ENCODE measurements around the gene LTBP4.
A peak's percentile ranks its signal among the peaks of the same experiment; 100 is the strongest.

LTBP4 gene

GRCh38 chr19:40599902-40600569, 1.1 kb upstream of the LTBP4 start:
- Histone ChIP-seq H3K4me2 (ENCODE audit: low read length) (no peak overlapping the region), H3K27me3 (ENCODE audit: control insufficient read depth, insufficient read depth, low read length) (peaks cover 24% of the 10 kb centered on the region), H3K9ac (ENCODE audit: low read depth, low read length) (no peak overlapping the region), H3K4me3 (ENCODE audit: low read length) (no peak overlapping the region), H3K9me3 (replicated peaks; ENCODE audit: low read length) (no peaks in the 10 kb centered on the region), H3K36me3 (ENCODE audit: insufficient read depth, low read length) (no peaks in the 10 kb centered on the region), H3K4me1 (ENCODE audit: control insufficient read depth, insufficient read depth, low read length) (peaks cover 48% of the 10 kb centered on the region)

DNA sequence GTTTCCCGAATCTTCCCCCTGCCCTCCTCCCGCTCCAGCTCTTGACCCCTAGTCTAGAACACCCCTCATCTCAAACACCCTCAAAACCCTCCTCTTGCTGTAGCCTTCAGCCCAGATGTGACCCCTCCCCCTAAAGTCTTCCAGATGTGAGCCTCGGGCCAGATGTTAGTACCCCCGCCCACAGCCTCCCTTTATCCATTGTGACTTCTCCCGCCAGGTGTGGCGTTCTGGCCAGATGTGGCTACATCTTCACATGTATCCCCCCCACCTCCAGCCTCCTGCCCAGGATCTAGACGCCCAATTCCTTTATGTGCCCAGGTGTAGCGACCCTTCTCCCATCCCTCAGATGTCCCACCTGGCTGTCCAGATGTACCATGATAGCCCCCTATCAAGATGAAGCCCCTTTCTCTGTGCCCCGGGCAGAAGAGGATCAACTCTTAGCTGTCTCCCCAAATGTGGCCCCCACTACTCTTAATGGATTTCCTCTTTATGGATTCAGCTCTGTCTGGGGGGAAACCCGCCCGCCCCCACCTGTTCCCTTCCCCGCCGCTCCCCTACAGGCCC, 517 bp upstream of the LTBP4 start:
- H3K9ac ChIP-seq (ENCODE audit: low read depth, low read length), result no peak overlapping the region
- no peaks in the 10 kb centered on the region for H3K36me3 ChIP-seq (ENCODE audit: insufficient read depth, low read length)
- H3K27me3 ChIP-seq (ENCODE audit: control insufficient read depth, insufficient read depth, low read length), result peaks cover 24% of the 10 kb centered on the region
- no peaks in the 10 kb centered on the region for H3K9me3 ChIP-seq (replicated peaks; ENCODE audit: low read length)
- H3K4me1 ChIP-seq (ENCODE audit: control insufficient read depth, insufficient read depth, low read length), result peaks cover 53% of the 10 kb centered on the region
- H3K4me2 ChIP-seq (ENCODE audit: low read length), result no peak overlapping the region
- H3K4me3 ChIP-seq (ENCODE audit: low read length), result no peak overlapping the region

GRCh38 chr19:40603071-40603388, 1.9 kb downstream of the LTBP4 start:
- Histone ChIP-seq H3K27me3 (ENCODE audit: control insufficient read depth, insufficient read depth, low read length) (peaks cover 21% of the 10 kb centered on the region), H3K4me1 (ENCODE audit: control insufficient read depth, insufficient read depth, low read length) (peaks cover 51% of the 10 kb centered on the region), H3K4me2 (ENCODE audit: low read length) (peak overlapping the region; percentile 80), H3K9me3 (replicated peaks; ENCODE audit: low read length) (no peaks in the 10 kb centered on the region), H3K4me3 (ENCODE audit: low read length) (peak overlapping the region; percentile 66), H3K36me3 (ENCODE audit: insufficient read depth, low read length) (no peaks in the 10 kb centered on the region), H3K9ac (ENCODE audit: low read depth, low read length) (no peak overlapping the region)

DNA sequence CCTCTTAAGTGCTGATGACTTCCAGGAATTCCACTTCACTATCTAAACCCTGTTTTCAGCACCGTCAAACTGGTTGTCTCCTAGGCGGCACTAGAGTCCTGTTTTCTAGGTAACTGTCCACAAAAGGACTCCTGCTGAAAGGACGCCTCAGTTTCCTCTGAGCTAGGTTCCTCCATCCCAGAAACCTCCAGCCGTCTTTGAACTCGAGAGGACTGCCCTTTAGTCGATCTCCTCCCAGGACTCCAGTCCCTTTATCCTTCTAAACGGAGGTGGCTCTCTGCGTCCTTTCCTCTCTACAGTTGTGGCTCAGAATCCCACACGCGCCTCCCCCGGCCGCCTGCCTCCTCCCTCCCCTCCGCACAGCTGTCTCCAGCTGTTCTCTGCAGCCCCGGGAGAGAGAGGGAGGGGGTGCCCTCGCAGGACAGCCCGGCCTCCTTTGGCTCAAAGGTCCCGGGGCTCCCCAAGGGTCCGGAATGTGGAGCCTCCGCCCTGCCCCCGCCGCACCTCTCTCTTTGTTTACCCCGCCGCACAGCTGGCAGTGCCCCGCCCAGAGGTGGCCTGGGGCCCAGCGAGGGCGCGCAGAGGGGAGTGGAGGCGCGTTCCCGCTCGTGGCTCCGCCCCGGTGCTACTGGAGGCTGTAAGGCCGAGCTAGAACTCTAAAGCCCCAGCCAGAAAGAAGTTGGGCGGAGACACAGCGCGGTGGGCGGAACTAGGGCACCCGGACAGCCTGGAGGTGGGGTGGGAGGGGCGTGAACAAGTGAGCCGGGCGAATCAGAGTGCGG, 2.4 kb downstream of the LTBP4 start:
- peak overlapping the region; percentile 66 for H3K4me3 ChIP-seq (ENCODE audit: low read length)
- peak overlapping the region; percentile 80 for H3K4me2 ChIP-seq (ENCODE audit: low read length)
- H3K9ac ChIP-seq (ENCODE audit: low read depth, low read length), result peak overlapping the region; percentile 5
- no peaks in the 10 kb centered on the region for H3K9me3 ChIP-seq (replicated peaks; ENCODE audit: low read length)
- H3K27me3 ChIP-seq (ENCODE audit: control insufficient read depth, insufficient read depth, low read length), result peaks cover 21% of the 10 kb centered on the region
- H3K4me1 ChIP-seq (ENCODE audit: control insufficient read depth, insufficient read depth, low read length), result peaks cover 46% of the 10 kb centered on the region
- H3K36me3 ChIP-seq (ENCODE audit: insufficient read depth, low read length), result no peaks in the 10 kb centered on the region

DNA sequence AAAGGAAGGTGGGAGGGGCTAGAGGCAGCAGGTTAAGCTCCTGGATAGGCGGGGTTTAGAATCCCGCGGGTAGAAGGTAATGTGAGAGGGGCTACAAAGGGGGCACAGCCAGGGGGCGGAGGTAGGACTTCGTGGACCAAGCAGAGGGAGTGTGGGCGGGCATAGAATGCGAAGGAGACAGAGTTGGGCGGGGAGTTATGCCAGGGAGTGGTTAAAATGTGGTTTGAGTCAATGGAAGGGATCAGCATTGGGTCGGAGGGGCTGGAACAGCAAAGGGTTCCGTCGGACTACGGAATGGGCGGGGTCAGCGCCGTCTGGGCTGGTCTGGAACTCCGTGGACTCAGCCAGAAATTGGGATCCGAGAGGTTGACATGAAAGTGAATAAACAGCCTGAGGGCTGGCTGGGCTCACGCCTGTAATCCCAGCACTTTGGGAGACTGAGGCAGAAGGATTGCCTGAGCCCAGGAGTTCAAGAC, 3.0 kb downstream of the LTBP4 start:
- Histone ChIP-seq H3K36me3 (ENCODE audit: insufficient read depth, low read length) (no peaks in the 10 kb centered on the region), H3K27me3 (ENCODE audit: control insufficient read depth, insufficient read depth, low read length) (peaks cover 16% of the 10 kb centered on the region), H3K4me1 (ENCODE audit: control insufficient read depth, insufficient read depth, low read length) (peaks cover 48% of the 10 kb centered on the region), H3K9me3 (replicated peaks; ENCODE audit: low read length) (no peaks in the 10 kb centered on the region), H3K9ac (ENCODE audit: low read depth, low read length) (no peak overlapping the region), H3K4me3 (ENCODE audit: low read length) (peak overlapping the region; percentile 66), H3K4me2 (ENCODE audit: low read length) (peak overlapping the region; percentile 80)

GRCh38 chr19:40604647-40605215, 3.6 kb downstream of the LTBP4 start:
- peak overlapping the region; percentile 28 for H3K9ac ChIP-seq (ENCODE audit: low read depth, low read length)
- peak overlapping the region; percentile 95 for H3K4me2 ChIP-seq (ENCODE audit: low read length)
- H3K4me3 ChIP-seq (ENCODE audit: low read length), result peak overlapping the region; percentile 74
- no peaks in the 10 kb centered on the region for H3K9me3 ChIP-seq (replicated peaks; ENCODE audit: low read length)
- H3K36me3 ChIP-seq (ENCODE audit: insufficient read depth, low read length), result no peaks in the 10 kb centered on the region
- peaks cover 11% of the 10 kb centered on the region for H3K27me3 ChIP-seq (ENCODE audit: control insufficient read depth, insufficient read depth, low read length)
- peaks cover 52% of the 10 kb centered on the region for H3K4me1 ChIP-seq (ENCODE audit: control insufficient read depth, insufficient read depth, low read length)

- Histone ChIP-seq H3K36me3 (ENCODE audit: insufficient read depth, low read length) (no peaks in the 10 kb centered on the region), H3K4me3 (ENCODE audit: low read length) (peak overlapping the region; percentile 74), H3K9me3 (replicated peaks; ENCODE audit: low read length) (no peaks in the 10 kb centered on the region), H3K4me1 (ENCODE audit: control insufficient read depth, insufficient read depth, low read length) (peaks cover 54% of the 10 kb centered on the region), H3K4me2 (ENCODE audit: low read length) (peak overlapping the region; percentile 95), H3K27me3 (ENCODE audit: control insufficient read depth, insufficient read depth, low read length) (peaks cover 5% of the 10 kb centered on the region), H3K9ac (ENCODE audit: low read depth, low read length) (peak overlapping the region; percentile 28)
These were observed 4.2 kb downstream of the LTBP4 start for GRCh38 chr19:40605216-40605971.

DNA sequence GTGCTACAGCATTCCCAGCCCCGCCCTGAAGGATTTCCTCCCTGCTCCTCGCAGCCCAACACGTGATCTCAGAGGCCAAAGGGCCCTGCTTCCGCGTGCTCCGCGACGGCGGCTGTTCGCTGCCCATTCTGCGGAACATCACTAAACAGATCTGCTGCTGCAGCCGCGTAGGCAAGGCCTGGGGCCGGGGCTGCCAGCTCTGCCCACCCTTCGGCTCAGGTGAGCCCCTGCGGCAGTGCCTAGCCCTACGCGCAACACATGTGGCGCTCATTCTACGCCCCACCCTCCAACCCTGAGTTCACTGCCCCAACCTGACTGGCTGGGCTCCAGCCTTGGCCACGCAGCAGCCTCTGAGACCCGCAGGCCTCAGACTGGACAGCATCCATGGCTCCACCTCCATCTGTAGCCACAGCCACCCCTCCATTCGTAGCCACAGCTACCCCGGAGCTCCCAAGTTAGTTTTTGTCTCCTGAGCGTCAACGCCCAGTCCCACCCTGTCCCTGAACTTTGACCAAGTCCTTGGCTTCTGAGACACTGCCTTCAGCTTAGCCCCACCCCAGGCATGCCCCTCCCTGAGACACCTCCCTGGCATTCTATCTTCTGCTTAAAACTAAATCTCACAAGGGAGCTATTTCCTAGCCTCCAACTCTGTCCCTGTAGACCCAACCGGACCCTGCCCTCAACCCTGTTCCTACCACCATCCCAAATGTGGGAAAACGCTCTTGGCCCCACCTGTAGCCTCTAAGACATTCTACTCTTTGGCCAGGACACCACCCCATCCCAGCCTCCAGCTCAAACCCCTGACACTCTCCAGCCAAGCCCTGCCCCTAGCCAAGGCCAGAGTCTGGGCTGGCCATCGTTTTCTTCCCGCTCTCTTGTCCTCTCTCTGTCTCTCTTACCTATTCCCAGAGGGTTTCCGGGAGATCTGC, 6.4 kb downstream of the LTBP4 start:
- Histone ChIP-seq H3K27me3 (ENCODE audit: control insufficient read depth, insufficient read depth, low read length) (no peaks in the 10 kb centered on the region), H3K36me3 (ENCODE audit: insufficient read depth, low read length) (no peaks in the 10 kb centered on the region), H3K4me3 (ENCODE audit: low read length) (no peak overlapping the region), H3K9ac (ENCODE audit: low read depth, low read length) (no peak overlapping the region), H3K4me2 (ENCODE audit: low read length) (no peak overlapping the region), H3K4me1 (ENCODE audit: control insufficient read depth, insufficient read depth, low read length) (peaks cover 46% of the 10 kb centered on the region), H3K9me3 (replicated peaks; ENCODE audit: low read length) (no peaks in the 10 kb centered on the region)

DNA sequence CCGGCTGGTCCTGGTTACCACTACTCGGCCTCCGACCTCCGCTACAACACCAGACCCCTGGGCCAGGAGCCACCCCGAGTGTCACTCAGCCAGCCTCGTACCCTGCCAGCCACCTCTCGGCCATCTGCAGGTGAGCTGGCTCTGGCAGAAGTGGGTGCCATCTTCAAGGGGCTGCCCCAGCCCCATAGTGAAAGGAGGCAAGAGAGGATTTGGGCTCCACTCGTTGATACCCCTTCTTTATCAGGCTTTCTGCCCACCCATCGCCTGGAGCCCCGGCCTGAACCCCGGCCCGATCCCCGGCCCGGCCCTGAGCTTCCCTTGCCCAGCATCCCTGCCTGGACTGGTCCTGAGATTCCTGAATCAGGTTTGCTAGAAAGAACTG, 7.1 kb downstream of the LTBP4 start:
- Histone ChIP-seq H3K4me1 (ENCODE audit: control insufficient read depth, insufficient read depth, low read length) (peaks cover 39% of the 10 kb centered on the region), H3K36me3 (ENCODE audit: insufficient read depth, low read length) (no peaks in the 10 kb centered on the region), H3K27me3 (ENCODE audit: control insufficient read depth, insufficient read depth, low read length) (no peaks in the 10 kb centered on the region), H3K9me3 (replicated peaks; ENCODE audit: low read length) (no peaks in the 10 kb centered on the region), H3K4me3 (ENCODE audit: low read length) (no peak overlapping the region), H3K9ac (ENCODE audit: low read depth, low read length) (no peak overlapping the region), H3K4me2 (ENCODE audit: low read length) (no peak overlapping the region)

- Histone ChIP-seq H3K9me3 (replicated peaks; ENCODE audit: low read length) (no peaks in the 10 kb centered on the region), H3K9ac (ENCODE audit: low read depth, low read length) (no peak overlapping the region), H3K4me1 (ENCODE audit: control insufficient read depth, insufficient read depth, low read length) (peaks cover 38% of the 10 kb centered on the region), H3K4me3 (ENCODE audit: low read length) (peak overlapping the region; percentile 56), H3K4me2 (ENCODE audit: low read length) (no peak overlapping the region), H3K36me3 (ENCODE audit: insufficient read depth, low read length) (no peaks in the 10 kb centered on the region), H3K27me3 (ENCODE audit: control insufficient read depth, insufficient read depth, low read length) (no peaks in the 10 kb centered on the region)
These were observed 7.8 kb downstream of the LTBP4 start for GRCh38 chr19:40608957-40609356.

Measured in skeletal muscle satellite cell (primary cell).